Endothelial cell of hepatic sinusoid (primary cell): ENCODE data around the gene MAMDC2.
"Not testable (repeated sequence)": the region's sequence is repeated elsewhere in the genome, so short reads cannot be mapped to it uniquely, and the experiment has no call there.

Source experiments
- in situ Hi-C: cut with HindIII; loops from 2 replicates; pipeline ENCODE4 v1.10.0; 2017; ENCODE audit warnings: low sequenced_read_pairs

MAMDC2 gene

GRCh38 chr9:70169222-70169621 is 125.6 kb downstream of the MAMDC2 start:
- in situ Hi-C loops = no loop called here

DNA sequence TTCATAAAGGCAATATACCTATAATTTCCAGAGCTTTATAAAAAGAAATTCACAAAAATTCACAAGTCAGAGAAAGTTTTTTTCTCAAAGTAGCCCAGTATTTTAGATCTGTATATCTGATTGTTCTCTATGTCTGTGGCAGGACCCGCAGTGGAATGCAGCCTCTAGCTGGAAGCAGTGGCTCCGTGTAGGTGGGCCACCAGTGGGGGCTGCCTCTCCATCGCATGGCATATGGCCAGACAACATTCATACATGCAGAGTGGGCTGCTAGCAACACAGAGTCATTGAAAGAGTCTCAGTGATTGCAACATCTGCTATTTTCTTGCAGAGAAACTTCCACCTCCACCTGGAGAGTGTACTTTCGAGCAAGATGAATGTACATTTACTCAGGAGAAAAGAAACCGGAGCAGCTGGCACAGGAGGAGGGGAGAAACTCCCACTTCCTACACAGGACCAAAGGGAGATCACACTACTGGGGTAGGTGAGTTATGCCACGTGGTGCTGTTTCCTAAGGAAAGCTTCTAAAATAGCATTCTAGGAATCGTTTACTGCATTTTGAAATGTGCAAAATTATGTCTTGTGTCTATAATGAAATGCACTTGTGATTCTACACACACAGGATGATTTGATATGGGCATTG is 126.6 kb downstream of the MAMDC2 start:
- in situ Hi-C loops = loop anchor here (5.0 kb wide), 2 partner anchors 37 to 48 kb away; no protein-coding TSS in a partner anchor

DNA sequence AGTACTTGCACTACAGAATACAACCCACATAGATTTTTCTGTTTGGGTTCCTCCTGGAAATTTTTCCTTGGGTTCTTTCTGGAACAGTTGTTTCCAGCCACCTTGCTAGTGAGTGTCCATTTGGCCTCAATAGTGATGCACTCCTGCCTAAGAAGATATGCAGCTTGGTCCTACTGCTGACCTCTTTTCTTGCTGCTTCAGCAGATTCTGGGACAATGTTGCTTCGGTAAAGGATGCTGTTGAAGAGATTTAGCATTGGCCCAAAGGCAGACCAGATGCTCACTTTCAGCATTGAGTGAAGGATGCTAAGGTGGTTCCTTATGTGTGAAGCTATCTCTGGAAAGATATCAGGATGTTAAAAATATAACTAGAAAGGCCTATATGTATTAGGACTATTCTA is 128.9 kb downstream of the MAMDC2 start:
- in situ Hi-C loops = loop anchor here (5.0 kb wide), 2 partner anchors 35 to 50 kb away; no protein-coding TSS in a partner anchor

DNA sequence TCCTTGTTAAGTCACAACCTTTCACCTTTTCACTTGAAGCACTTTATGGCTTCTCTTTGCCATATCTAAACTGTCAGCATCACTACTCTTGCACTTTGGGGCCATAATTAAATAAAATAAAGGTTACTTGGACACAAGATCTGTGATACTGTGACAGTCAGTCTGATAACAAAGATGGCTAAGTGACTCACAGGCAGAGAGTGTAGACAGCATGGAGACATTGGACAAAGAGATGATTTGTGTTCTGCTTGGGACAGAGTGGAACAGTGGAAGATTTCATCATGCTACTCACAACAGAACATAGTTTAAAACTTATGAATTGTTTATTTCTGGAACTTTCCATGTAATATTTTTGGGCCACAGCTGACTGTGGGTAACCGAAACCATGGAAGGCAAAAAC is 133.5 kb downstream of the MAMDC2 start:
- in situ Hi-C loops = no loop called here

DNA sequence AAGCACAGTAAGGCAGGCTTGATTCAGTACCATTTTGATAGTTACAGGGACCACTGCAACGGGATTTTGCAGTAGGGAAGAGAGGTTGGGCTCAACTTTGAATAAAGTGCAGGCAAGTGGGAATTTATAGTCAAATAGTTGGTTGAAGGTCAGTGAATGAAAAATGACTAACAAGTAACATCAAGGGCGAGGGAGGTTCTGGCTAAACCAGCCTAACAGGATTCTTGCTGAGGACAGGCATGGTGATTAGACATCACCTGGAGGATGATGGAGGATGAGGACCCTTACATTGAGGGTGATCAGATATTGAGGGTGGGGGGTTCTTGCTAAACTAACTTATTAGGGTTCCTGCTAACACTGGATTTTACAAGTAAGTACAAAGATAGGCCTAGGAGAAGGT is 149.1 kb downstream of the MAMDC2 start:
- in situ Hi-C loops = no loop called here

DNA sequence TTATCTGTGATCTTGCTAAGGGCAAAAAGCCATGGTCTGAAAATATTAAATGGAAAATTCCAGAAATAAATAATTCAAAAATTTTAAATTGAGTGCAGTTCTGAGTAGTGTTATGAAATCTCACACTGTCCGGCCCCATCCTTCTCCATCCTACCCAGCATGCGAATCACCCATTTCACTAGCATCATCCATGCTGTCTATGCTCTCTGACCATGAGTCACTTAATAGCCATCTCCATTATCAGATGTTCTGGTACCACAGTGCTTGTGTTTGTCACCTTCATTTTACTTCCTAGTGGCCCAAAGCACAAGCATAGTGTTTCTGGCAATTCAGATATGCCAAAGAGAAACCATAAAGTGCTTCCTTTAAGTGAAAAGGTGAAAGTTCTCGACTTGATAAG is 151.8 kb downstream of the MAMDC2 start:
- in situ Hi-C loops = no loop called here

DNA sequence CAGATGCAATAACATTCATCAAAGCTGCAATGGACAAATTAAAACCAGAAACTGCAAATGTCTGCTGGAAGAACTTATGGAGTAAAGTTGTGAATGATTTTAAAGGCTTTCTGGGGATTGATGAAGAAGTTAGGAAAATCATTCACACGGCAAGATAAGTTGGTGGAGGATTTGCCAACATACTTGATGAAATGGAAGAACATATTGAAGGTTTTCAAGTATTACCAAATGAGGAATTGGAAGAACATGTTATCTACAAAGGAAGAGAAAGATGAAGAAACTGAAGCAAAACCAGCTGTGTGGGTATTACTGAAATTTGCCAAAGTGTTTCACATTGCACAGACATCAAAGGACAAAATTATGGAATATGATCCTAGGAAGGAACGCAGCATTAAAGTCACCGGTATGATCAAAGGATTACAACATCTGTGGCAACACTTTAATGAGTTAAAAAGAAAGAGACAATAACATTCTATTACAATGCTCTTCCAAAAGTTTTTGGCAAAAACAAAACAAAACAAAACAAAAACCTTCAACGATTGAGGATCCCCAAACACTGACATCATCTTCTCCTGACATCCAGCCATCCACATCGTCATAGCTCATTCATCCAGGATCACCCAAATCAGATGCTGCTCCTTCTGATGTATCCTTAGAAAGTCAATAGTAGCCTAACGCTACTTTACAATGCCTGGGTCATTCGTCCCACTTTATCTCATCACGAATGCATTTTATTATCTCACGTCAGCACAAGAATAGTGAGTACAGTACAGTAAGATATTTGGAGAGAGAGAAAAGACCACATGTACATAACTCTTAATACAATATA is 153.8 kb downstream of the MAMDC2 start:
- in situ Hi-C loops = no loop called here

- in situ Hi-C loops = loop anchor here (5.0 kb wide), 1 partner anchor 32 kb away; no protein-coding TSS in a partner anchor
Observed at GRCh38 chr9:70204743-70205142, 161.1 kb downstream of the MAMDC2 start.

DNA sequence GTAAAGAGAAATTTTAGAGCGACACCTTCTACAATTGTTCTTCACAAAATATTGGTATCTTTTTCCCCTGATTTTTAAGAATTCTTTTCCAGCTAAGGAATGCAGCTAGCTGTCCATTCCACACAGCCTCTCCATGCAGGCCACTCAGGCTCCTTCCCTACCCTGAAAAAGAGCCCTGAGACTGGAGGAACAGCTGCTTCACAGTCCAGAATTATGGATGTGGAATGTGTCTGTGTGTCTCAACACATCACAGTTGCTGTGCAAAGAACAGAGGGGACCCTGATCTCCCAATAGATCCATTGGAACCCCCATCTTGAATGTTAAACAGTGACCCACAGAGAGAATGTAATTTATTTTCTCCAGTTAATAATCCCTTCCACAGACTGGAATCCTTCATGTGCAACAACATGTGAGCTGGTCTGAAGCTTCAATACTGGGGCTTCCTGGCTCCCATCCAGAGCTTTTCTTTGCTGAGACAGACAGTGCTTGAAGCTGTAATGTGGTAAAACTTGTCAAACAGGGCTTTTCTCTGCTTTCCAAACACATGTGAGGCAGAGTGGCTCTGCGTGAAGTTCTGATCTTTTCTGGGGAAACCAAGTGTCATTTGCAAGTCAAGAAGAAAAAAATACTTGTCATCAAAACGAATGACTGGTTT is 161.8 kb downstream of the MAMDC2 start:
- in situ Hi-C loops = loop anchor here (5.0 kb wide), 1 partner anchor 33 kb away; no protein-coding TSS in a partner anchor

DNA sequence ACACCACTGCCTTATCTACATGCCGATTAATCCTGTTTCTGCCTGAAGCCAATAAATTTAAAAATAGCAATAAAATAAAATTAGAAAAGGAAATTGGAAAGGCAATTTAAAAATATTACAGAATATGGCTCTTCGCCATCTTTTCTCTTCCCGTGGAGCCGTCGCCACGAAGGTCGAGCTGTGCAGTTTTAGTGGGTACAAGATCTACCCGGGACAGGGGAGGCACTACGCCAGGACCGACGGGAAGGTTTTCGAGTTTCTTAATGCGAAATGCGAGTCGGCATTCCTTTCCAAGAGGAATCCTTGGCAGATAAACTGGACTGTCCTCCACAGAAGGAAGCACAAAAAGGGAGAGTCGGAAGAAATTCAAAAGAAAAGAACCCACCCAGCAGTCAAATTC is 173.4 kb downstream of the MAMDC2 start:
- in situ Hi-C loops = no loop called here

- in situ Hi-C loops = no loop called here
Observed at GRCh38 chr9:70218767-70219166, 175.1 kb downstream of the MAMDC2 start.

- in situ Hi-C loops = no loop called here
Observed at GRCh38 chr9:70220216-70220615, 176.6 kb downstream of the MAMDC2 start.

GRCh38 chr9:70222354-70222753 is 178.7 kb downstream of the MAMDC2 start:
- in situ Hi-C loops = no loop called here

DNA sequence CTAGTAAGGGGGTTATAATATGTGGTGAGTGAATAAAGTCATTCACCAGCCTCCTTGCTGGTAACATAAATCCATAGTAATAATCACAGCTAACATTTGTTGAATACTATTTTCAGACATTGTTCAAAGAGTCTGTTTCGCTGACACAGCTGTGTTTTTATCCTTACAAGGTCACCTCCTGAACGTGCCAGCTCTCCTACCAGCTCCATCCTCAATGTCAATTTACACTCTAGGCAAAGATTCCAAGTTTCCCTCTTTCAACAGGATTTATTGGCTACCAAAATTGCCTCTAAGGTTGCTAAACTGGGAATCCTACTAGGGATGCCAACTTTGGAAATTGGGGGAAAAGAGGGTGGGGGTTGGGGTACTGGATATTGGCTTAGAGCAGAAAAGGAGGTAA is 184.5 kb downstream of the MAMDC2 start:
- in situ Hi-C loops = no loop called here

- in situ Hi-C loops = no loop called here
Observed at GRCh38 chr9:70228611-70229010, 185.0 kb downstream of the MAMDC2 start.

GRCh38 chr9:70229026-70229425 is 185.4 kb downstream of the MAMDC2 start:
- in situ Hi-C loops = no loop called here

DNA sequence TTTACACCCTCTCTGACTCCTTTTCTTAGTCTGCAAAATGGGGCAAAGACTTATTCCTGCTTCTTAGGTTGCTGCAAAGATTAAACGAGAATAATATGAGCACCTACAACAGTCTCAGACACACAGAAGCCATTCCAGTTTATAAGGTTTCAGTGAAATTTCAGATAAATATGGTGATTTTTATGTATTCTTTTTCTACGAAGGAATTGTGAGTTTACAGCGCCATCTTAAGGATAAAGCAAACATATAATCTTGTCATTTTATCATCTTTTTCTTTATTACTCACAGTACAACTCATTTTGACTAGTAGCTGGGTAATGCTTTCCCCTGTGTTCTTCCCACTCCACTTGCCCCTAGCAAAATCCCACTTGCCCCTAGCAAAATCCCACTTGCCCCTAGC is 185.9 kb downstream of the MAMDC2 start:
- in situ Hi-C loops = no loop called here

- in situ Hi-C loops = no loop called here
Observed at GRCh38 chr9:70232476-70232875, 188.8 kb downstream of the MAMDC2 start.

GRCh38 chr9:70234208-70234607 is 190.6 kb downstream of the MAMDC2 start:
- in situ Hi-C loops = not testable (repeated sequence)

DNA sequence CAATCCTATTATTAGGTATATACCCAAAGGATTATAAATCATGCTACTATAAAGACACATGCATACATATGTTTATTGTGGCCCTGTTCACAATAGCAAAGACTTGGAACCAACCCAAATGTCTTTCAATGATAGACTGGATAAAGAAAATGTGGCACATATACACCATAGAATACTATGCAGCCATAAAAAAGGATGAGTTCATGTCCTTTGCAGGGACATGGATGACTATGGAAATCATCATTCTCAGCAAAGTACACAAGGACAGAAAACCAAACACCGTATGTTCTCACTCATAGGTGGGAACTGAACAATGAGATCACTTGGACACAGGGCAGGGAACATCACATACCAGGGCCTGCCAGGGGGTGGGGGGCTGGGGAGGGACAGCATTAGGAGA is 202.3 kb downstream of the MAMDC2 start:
- in situ Hi-C loops = not testable (repeated sequence)

DNA sequence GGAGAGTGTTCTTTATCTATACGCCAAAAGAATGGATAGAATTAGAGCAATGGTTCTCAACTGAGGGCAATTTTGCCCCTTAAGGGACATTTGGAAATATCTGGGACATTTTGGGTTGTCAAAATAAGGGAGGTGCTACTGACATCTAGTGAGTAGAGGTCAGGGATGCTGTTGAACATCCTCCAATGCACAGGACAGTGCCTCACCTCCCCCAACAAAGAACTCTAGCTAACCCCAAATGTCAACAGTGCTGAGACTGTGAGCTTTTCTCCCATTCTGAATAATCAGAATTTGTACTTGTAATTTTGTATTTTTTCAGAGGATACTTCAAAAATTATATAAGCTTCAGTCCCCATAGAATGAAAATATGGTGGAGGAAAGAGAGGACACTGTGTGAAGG is 206.6 kb downstream of the MAMDC2 start:
- in situ Hi-C loops = loop anchor here (5.0 to 10.0 kb wide), 2 partner anchors 37 to 275 kb away; no protein-coding TSS in a partner anchor
